NCI-H1694 (cell line): ENCODE data around the gene TMEM271.

Source experiments
- DNase-seq: peaks from one replicate; lab custom pipeline; 2025; lab: John Stamatoyannopoulos, UW

The TMEM271 gene, protein sequence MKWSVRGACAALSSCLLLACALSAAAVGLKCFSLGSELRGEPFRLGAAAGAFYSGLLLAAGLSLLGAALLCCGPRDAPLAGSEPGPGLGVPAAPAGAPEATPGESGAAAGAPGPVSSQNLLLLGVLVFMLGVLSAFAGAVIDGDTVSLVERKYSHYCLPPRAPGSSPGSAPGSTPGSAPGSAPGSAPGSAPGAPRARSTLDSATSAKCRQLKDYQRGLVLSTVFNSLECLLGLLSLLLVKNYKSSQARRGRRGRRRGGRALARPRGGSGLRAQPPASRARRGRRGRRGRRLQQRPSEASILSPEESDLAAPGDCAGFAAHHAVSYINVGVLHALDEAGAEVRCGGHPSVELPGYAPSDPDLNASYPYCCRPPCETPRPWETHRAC

DNA sequence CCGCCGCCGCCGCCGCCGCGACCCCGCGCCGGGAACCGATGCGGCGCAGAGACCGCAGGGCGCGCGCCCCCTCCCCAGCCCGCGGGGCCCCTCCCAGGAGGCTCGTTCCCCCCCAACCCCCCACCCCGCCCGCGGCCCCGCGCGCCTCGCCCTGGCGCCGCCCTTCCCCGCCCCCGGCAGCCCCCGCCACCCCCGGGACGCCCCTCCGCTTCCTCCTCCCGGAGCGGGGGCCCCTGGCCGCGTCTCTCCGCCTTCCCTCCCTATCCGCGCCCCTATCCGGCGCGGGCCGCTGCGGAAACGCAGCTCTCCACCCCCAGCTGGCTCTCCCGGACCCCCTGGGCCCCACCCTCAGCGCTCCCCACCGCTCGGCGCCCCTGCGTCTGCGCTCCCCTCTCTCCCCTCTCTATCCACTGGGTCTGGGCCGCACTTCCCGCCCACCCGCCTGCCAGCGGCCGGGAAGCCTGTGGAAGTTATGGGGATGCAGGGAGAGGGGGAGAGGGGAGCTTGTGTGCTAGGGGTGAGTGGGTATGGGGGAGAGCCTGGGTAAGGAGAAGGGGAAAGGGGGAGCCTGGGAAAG, at the start of gene TMEM271:
Gene TMEM271 (minus strand): TSS at position 51 of the 577 bp plus-strand sequence. CDS start 233 bp downstream, outside the sequence.
- DNase-seq, result no peak

DNA sequence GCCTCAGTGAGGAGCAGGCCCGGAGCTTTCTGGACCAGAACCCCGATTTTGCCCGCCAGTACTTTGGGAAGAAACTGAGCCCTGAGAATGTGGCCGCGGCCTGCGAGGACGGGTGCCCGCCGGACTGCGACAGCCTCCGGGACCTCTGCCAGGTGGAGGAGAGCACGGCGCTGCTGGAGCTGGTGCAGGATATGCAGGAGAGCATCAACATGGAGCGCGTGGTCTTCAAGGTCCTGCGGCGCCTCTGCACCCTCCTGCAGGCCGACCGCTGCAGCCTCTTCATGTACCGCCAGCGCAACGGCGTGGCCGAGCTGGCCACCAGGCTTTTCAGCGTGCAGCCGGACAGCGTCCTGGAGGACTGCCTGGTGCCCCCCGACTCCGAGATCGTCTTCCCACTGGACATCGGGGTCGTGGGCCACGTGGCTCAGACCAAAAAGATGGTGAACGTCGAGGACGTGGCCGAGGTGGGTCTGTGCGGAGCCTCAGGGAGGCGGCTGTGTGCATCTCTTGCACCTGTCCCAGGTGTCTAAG, 49.6 kb upstream of the TMEM271 start:
- no peak for DNase-seq

DNA sequence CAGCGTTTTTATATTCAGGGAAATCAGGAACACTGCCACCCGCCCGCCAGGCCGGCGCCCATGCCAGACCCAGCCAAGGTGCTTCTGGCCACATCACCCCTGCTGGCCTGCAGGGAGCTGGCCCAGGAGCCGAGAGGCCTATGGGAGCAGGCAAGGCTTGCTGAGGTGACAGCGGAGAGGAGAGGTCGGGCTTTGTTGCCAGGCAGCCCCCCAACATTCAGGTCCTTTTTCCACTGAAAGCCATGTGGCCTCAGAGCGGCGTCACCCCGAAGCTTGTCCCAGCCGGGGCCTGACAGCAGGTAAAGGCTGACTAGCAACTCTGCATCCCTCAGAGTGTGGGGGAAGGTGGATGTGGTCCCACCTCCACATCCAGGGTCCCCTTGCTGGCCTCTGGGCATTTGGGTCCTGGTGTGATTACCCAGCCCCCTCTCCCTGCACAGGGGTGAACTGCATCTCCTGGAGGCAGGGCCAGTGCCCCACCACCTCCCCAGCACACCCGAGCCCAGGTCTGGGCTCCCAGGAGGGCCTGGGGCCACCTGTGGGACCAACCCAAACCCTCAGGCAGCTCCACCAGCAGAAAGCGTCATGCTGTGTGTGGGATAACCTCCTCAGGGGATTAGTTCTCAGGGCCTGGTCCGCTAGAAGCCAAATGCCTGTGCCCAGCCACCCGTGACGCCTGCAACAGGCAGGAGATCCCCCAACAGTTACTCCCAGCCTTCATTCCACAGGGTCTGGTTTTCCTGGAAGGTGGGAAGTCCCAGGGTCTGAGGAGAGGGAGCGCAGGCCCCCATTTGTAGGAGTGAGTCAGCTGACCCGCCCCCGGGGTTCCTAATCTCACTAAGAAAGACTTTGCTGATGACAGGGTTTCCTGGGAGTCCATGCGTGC, 48.9 kb upstream of the TMEM271 start, which contains the start of gene PDE6B:
Gene PDE6B (plus strand): TSS at position 869 of the 886 bp plus-strand sequence. CDS start 54 bp downstream, outside the sequence.
- no peak for DNase-seq

DNA sequence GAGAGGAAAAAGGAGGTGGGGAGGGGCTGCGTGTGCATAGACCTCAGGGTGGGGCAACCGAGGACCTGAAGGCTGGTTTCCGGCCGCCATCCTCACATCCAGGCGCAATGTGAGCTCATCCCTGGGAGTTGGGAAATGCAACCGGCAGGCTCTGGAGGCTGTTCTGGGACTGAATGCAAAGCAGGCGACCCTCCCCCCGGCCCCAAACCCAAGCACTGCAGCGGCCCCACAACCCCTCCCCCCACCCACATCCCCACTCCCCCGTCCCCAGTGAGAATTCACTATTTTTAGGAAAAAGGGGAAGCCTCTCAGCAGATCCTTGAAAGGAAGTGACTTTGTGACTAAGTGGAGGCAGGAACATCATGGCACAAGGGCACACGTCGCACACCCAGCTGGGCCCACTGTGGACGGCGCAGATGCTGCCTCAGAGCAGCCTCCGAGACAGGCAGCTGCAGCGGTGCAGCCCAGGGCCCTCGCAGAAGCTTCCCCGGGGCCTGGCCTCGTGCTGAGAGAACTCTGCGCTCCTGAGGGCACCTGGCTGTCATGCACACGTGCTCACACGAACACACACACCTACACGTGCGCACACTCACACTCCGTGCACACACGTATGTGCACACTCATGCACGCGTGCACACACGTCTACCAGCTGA, 47.9 kb upstream of the TMEM271 start:
- DNase-seq, result no peak

DNA sequence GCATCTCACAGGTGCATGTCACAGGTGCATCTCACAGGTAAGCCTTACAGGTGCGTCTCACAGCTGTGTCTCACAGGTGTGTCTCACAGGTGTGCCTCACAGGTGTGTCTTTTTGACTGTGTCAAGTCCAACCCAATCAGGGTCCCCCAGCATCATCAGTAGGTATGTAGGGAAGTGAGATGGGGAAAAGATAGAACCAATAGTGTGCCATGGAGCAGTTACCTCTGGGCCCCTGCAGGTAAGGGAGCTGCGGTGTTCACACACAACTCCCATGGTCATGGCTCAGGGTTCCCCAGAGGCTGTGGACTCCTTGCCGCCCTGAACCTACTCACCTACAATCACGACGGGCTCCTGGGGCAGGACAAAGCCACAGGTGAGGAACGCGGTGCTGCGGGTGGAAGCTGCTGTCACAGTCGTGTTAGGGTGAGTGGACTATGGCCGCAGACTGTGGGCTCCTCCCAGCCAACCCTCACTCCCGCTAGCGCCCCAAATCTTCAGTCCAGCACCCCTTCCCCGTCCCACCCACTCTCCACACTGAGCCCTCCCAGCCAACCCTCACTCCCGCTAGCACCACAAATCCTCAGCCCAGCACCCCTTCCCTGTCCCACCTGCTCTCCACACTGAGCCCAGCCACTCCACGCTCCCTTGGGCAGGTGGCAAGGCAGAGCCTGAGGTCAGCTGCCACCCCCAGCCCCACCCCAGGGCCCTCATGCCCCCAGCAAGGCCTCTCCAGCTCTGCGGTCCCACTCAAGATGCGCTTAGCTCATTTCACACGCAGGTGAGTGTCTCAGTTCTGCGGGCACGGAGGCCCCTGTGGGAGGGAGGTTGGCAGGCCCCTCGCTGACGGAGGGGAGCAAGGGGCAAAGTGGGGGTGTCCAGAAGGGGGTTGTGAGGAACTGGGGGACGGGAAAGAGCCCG, 47.2 kb upstream of the TMEM271 start:
- DNase-seq, result no peak

DNA sequence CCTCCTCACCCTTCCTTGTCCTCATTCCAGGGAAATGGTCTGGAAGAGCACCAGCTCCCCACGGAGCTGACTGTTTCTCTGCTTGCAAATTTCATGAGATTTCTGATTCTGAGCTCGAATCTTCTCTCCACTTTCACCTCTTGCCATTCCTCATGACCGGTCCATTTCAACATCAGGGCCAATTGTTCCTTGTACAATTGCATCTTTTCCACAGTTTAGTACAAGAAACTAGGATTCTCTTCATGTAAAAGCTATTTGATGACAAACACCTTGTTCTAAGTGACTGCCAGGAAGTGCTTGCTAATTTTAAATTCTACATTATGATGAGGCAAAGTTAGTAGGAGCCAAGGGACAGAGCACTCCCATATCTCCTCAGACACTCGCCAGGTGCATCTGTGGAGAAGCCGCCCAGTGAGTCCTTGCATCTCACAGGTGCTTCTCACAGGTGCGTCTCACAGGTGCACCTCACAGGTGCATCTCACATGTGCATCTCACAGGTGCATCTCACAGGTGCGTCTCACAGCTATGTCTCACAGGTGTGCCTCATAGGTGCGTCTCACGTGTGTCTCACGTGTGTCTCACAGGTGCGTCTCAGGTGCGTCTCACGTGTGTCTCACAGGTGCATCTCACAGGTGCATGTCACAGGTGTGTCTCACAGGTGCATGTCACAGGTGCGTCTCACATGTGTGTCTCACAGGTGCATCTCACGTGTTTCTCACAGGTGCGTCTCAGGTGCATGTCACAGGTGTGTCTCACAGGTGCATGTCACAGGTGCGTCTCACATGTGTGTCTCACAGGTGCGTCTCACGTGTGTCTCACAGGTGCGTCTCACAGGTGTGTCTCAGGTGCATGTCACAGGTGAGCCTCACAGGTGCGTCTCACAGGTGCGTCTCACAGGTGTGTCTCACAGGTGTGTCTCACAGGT, 46.2 kb upstream of the TMEM271 start:
- DNase-seq, result no peak

DNA sequence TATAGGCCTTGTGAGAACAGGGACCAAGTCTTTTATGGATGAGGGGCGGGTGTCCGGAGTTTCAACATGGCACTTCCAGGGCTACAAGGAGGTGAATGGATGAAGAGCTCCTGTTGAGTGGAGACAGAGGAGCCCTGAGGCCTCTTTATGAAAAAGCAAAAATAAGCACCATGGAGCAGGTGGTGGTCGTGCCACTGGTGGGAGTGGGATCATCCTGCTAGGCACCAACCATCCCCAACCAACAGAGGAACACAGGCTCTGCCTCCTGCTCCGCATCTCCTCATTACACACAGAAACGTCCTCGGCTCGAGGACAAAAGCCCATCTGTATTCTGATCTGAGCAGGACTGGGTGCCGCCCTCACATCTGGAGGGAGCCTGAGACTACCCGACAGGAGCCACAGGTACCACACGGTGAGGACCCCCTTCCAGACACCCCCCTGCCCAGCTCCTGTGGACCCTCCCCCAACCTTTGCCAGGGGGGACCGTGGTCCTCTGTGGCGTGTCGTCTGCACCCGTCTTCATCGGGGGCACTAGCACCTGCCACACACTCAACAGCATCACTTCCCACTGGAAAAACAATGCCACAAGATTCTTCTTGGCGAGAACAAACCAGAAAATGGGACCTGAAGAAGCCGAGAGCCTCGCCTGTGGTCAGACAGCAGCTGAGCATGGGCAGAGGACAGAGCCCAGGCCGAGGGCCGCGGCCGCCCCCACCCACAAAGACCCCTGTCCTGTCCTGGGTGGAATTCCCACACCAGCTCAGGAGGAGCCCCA, 45.4 kb upstream of the TMEM271 start:
- DNase-seq, result no peak

DNA sequence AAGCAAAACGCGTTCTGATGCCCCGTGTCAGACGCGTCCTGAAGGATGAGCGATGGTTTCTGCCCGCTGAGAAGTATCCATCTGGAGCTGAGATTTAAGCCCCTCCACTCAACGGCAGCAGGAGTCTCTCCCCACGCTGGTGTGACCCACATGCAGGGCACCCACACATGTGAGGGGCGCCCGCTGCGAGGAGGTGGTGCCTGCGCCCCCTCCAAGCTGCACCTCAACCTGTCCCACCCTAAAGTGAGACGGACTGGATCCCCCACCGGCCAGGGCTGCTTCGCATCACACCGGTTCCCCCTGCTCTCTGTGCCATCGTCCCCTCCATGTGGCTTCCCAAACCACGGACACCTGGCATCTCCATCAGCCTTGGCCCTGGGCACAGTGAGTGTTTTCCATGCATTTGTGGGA, 44.8 kb upstream of the TMEM271 start:
- DNase-seq, result no peak

DNA sequence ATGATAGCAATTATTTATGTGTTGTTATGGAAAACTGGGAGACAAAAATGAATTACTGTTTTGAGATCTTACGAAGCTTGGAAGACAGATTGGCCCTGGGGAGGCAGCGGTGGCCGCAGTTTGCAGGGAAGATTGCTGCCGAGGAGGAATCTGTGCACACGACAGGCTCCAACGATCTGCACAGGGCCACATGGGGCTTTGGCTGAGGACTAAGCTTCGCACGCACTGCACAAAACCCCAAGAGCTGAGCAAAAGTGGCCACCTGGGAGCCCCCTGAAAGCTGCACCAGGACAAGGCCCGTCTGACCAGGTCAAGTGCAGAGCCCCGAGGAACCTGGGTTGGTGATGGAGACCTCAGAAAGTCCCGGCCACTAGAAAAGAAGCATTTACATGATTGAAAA, 44.1 kb upstream of the TMEM271 start:
- DNase-seq, result no peak

DNA sequence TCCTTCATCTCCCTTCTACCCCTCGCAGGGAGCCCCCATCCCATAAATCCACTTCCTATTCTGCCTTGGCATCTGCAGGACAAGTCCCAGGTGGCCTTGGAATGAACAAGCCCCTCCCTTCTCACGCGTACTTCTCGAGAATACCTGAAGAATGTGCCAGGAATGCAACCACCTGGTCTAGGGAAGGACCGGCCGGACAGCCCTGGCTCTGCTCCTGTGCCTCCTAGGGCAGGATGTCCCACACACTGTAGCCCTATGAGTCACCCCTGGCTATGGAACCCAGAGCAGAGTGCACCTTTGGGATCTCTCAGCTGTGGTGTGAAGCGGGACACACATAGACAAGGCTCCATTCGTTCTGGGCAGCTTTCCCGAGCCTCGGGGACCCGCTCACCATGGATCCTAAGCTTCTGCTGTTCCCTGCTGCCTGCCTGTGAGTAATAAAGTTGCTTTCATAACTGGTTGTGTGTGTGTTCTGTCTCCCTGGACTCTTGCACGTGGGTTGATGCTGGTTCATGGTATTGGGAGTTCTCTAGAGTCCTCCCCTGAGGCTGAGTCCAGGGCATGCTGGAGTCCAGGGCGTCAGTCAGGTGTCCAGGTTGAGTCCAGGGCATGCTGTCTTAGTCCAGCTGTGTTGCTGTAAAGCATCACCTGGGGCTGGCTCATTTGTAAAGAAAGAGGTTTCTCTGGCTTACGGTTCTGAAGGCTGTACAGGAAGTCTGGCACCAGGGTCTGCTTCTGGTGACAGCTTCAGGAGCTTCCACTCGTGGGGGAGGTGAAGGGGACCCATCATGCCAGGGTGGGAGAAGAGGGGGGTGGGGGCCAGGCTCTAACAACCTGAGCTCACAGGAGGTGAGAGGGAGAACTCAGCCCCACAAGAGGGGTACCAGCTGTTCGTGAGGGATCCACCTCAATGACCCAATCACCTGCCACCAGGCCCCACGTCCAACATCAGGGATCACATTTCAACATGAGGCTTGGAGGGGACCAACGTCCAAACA, 41.8 kb upstream of the TMEM271 start:
- DNase-seq, result no peak

DNA sequence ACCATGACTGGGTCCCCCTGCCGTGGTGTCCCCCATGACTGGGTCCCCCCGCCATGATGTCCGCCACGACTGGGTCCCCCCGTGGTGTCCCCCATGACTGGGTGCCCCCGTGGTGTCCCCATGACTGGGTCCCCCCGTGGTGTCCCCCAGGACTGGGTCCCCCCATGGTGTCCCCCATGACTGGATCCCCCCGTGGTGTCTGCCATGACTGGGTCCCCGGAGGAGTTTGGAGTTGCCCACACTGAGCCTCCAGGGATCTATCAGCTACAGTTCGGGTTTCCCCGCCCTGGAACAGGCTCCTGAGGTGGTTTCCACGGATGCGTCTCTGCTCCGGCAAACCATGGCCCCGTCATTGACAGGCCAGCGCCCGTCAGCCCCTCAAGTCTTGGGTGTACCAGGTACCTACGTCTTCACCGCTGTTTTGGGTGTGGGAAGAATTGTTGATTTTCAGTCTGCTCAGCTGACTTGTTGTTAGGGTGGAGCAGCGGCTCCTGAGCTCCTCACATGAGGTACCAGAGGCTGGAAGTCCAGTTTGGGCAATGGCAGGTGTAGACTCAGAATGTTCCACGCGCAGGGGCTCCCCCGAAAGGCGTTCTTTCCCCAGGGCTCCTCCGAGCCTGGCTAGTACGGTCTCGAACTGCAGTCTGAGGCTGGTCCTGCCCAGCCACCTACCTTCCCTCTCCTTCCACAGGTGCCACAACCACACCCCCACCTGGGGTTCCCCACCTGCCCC, 41.0 kb upstream of the TMEM271 start:
- DNase-seq, result no peak

DNA sequence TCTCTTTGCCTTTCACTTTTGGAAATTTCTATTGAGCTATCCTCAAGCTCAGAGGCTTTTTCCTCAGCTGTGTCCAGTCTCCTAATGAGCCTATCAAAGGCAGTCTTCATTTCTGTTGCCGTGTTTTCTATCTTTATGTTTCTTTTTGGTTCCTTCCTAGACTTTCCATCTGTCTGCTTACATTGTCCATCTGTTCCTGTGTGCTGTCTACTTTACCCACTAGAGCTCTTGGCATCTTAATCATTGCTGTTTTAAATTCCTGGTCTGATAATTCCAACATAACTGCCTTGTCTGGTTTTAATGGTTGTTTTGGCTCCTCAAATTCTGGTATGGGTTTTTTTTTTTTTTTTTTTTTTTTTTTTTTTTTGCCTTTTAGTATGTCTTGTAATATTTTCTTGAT, 40.0 kb upstream of the TMEM271 start:
- no peak for DNase-seq

DNA sequence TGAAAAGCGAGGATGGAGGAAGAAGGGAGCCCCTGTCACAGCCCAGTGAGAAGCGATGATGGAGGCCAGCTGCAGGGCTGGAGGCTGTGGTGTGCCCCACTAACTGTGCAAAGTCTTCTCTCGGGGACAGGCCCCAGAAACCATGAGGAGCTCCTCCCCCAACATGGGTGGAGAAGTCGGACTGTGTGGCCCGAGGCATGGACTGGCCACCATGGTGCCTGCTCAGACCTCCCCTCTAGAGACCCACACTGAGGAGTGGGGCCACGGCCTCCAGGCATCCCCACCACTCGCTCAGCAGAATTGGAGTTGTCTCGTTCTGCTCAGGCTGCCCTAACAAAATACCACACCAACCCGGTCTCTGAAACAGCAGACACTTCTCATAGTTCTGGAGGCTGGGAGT, 37.0 kb upstream of the TMEM271 start:
- DNase-seq, result no peak

DNA sequence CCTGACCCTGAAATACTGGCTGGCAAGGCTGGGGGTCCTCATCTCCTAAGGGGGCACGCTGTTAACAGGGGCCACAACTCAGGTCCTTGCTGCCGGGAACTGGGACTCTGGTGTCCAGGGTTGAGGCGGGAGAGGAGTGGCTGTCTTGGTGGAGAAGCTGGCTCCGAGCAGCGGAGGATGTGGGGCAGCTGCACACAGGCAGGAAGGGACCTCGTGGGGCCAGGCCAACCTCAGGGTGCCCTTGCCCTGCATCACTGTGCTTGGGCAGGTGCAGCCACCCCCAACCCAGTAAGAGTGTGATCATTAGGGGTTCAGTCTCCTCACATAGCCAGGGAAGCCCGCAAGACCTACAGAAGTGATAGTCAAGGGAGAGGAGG, 36.6 kb upstream of the TMEM271 start:
- no peak for DNase-seq

DNA sequence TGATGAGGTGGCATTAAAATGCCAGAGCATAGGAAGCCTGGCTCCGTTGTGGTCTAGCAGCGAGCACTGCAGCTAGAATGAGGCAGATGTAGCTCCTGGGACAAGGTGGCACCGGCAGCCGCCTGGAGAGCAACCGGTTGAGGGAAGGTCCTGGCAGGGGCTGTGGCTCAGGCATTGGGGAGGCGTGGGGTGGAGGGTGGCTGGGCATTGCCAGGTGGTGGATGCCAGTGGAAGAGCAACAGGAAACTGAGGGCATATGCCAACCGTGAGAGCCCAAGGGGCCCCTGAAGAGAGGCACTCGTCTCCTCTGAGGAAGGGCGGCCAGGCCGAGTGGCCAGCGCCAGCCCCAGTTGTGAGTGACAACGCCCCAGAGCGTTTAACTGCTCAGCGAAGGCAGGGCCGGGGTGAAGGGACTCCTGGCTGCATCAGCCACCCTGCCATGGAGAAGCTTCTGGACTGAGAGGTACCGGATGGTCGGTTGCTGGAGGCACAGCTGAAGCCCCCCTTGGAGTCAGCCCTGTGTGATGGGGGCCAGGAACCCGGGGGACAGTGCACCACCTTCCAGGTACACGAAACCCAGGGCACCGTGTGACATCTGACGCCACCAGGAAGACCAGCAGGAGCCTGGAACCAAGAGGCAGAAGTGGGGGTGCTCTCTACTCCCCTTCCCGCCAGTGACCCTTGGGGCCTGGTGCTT, 36.1 kb upstream of the TMEM271 start:
- no peak for DNase-seq
